ENCODE results near the gene PDE6B. TPM values are rescaled to one million over a fixed set of nuclear protein-coding genes. Genes with fewer than 3 reads are reported as not detected.

PDE6B gene
- total and polyA plus RNA-seq, 12 donors = 0.73 to 6.2 (median 3.6) TPM

DNA sequence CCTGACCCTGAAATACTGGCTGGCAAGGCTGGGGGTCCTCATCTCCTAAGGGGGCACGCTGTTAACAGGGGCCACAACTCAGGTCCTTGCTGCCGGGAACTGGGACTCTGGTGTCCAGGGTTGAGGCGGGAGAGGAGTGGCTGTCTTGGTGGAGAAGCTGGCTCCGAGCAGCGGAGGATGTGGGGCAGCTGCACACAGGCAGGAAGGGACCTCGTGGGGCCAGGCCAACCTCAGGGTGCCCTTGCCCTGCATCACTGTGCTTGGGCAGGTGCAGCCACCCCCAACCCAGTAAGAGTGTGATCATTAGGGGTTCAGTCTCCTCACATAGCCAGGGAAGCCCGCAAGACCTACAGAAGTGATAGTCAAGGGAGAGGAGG, 12.6 kb upstream of the PDE6B start:
- H3K27ac ChIP-seq = no peak overlapping the region
- H3K9me3 ChIP-seq = peaks cover 0 to 12% (median 0%) of the 10 kb centered on the region in 11 donors
- no peak overlapping the region for H3K4me3 ChIP-seq
- no peak for DNase-seq
- no peaks in the 10 kb centered on the region for H3K4me1 ChIP-seq
- peaks cover 0 to 36% (median 16%) of the 10 kb centered on the region in 7 donors for H3K27me3 ChIP-seq
- H3K36me3 ChIP-seq = no peaks in the 10 kb centered on the region
- TF ChIP-seq CTCF (IDR thresholded peaks at IDR 0.05) = no peak
- ATAC-seq = no peak
- WGBS, 2 donors = 81 to 84% methylated on average over 7 of the region's 7 CpGs
- intact Hi-C loops (cut with DNase I) = no loop called here

DNA sequence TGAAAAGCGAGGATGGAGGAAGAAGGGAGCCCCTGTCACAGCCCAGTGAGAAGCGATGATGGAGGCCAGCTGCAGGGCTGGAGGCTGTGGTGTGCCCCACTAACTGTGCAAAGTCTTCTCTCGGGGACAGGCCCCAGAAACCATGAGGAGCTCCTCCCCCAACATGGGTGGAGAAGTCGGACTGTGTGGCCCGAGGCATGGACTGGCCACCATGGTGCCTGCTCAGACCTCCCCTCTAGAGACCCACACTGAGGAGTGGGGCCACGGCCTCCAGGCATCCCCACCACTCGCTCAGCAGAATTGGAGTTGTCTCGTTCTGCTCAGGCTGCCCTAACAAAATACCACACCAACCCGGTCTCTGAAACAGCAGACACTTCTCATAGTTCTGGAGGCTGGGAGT, 12.2 kb upstream of the PDE6B start:
- ATAC-seq (no peak), DNase-seq (no peak)

GRCh38 chr4:616091-616490, 9.3 kb upstream of the PDE6B start:
- ATAC-seq (no peak), DNase-seq (no peak)
- H3K36me3 ChIP-seq = no peaks in the 10 kb centered on the region
- peaks cover 0 to 50% (median 16%) of the 10 kb centered on the region in 7 donors for H3K27me3 ChIP-seq
- intact Hi-C loops (cut with DNase I) = no loop called here
- no peaks in the 10 kb centered on the region for H3K4me1 ChIP-seq
- no peak overlapping the region for H3K4me3 ChIP-seq
- H3K9me3 ChIP-seq = no peaks in the 10 kb centered on the region
- no peak overlapping the region for H3K27ac ChIP-seq
- WGBS, 2 donors = 59 to 65% methylated on average over 1 of the region's 1 CpG
- TF ChIP-seq CTCF (IDR thresholded peaks at IDR 0.05) = no peak

More for the DNA sequence above, 12.2 kb upstream of the PDE6B start:
- Histone ChIP-seq H3K27me3 (peaks cover 0 to 40% (median 18%) of the 10 kb centered on the region in 7 donors), H3K4me3 (no peak overlapping the region), H3K9me3 (peaks cover 0 to 12% (median 0%) of the 10 kb centered on the region in 11 donors), H3K27ac (no peak overlapping the region), H3K4me1 (no peaks in the 10 kb centered on the region), H3K36me3 (no peaks in the 10 kb centered on the region)
- no peak for TF ChIP-seq CTCF (IDR thresholded peaks at IDR 0.05)
- intact Hi-C loops (cut with DNase I) = no loop called here
- 80 to 87% methylated on average over 9 of the region's 9 CpGs for WGBS, 2 donors

DNA sequence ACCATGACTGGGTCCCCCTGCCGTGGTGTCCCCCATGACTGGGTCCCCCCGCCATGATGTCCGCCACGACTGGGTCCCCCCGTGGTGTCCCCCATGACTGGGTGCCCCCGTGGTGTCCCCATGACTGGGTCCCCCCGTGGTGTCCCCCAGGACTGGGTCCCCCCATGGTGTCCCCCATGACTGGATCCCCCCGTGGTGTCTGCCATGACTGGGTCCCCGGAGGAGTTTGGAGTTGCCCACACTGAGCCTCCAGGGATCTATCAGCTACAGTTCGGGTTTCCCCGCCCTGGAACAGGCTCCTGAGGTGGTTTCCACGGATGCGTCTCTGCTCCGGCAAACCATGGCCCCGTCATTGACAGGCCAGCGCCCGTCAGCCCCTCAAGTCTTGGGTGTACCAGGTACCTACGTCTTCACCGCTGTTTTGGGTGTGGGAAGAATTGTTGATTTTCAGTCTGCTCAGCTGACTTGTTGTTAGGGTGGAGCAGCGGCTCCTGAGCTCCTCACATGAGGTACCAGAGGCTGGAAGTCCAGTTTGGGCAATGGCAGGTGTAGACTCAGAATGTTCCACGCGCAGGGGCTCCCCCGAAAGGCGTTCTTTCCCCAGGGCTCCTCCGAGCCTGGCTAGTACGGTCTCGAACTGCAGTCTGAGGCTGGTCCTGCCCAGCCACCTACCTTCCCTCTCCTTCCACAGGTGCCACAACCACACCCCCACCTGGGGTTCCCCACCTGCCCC, 8.3 kb upstream of the PDE6B start:
- Histone ChIP-seq H3K4me3 (no peak overlapping the region), H3K27me3 (peaks cover 0 to 43% (median 10%) of the 10 kb centered on the region in 7 donors), H3K4me1 (no peaks in the 10 kb centered on the region), H3K36me3 (no peaks in the 10 kb centered on the region), H3K9me3 (no peaks in the 10 kb centered on the region), H3K27ac (no peak overlapping the region)
- intact Hi-C loops (cut with DNase I) = no loop called here
- TF ChIP-seq CTCF (IDR thresholded peaks at IDR 0.05) = no peak
- ATAC-seq (no peak), DNase-seq (no peak)
- 92 to 96% methylated on average over 27 of the region's 27 CpGs for WGBS, 2 donors

Data from heart right ventricle (tissue), 16 donors.